HG02938 (cell line): ENCODE results near the gene SYCE1L.
"Not testable (repeated sequence)": the region's sequence is repeated elsewhere in the genome, so short reads cannot be mapped to it uniquely, and the experiment has no call there.

Experiments
- ATAC-seq: cut with Tn5 transposase; IDR thresholded peaks from one replicate; pipeline ENCODE4 v1.9.1; 2021; ENCODE audit warnings: mild to moderate bottlenecking, moderate library complexity; ENCODE audit not compliant: unreplicated experiment

Gene SYCE1L

DNA sequence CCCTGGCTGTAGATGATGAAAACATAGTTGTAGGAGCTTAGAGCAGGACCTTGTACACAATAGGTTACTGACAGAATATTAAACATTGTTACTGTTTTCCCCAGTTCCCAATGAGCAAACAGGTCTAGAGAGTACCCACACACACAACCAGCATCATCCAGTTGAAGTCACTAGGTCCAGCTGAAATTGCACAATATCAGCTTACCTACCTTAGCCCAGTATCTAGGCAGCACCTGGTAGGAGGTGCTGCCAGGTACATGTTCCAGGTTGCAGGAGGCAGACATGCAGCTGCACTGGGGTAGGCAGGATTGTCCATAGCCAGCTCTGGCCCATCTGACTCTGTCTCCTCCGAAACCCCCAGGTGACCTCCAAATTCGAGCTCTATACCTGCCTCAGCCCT is 1.5 kb upstream of the SYCE1L start:
- no peak for ATAC-seq

DNA sequence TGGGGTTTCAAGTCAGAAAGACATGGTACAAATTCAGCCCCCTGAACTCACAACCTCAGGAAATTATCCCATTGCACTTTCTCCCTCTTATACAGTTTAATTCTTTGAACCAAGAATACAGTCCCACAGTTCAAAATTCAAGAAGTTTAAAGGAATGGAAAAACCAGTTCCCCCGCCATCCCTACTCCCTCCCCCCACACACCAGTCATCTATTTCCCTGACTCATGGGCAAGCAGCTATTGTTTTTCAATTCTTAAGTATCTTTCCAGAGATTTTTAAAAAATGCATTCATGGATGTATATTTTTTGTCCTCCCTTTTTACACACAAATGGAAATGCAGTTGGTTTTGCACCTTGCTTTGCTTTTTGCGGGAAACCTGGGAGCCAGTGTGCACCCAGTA is 7.3 kb downstream of the SYCE1L start:
- no peak for ATAC-seq

DNA sequence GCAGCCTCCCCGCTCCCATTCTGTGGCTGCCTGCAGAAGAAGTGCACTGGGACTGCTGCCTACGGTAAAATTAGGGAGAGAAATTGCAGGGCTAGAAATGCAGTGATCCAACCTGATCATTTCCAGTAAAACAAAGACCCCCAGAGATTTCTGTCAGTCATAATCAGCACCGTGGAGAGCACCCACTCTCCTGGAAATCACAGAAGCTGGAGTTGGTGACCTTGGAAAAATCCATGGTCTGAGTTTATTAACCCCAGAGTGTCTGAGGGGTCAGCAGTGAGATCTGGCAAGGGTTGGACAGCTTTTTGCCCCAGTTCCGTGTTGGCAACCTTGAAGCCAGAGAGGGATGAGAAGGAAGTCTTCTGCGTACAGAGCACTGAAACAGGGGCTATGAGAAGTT is 7.8 kb downstream of the SYCE1L start:
- no peak for ATAC-seq

DNA sequence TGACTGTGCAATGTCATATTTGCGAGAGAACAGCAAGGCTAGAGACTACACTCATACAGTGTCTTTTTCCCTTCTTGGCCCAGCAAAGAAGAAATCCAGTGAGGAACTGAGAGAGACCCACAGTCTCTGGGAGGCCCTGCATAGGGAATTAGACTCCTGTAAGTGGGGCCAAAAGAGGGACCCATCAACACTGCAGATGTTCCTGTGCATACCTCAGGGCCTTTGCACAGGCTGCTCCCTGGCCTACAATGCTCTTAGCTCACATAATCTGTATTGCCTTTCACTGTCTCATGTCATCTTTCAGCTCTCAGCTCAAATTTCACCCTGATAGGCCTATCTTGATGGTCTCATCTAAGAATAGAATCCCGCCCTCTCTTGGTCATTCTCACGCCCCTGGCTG is 9.2 kb downstream of the SYCE1L start:
- no peak for ATAC-seq

DNA sequence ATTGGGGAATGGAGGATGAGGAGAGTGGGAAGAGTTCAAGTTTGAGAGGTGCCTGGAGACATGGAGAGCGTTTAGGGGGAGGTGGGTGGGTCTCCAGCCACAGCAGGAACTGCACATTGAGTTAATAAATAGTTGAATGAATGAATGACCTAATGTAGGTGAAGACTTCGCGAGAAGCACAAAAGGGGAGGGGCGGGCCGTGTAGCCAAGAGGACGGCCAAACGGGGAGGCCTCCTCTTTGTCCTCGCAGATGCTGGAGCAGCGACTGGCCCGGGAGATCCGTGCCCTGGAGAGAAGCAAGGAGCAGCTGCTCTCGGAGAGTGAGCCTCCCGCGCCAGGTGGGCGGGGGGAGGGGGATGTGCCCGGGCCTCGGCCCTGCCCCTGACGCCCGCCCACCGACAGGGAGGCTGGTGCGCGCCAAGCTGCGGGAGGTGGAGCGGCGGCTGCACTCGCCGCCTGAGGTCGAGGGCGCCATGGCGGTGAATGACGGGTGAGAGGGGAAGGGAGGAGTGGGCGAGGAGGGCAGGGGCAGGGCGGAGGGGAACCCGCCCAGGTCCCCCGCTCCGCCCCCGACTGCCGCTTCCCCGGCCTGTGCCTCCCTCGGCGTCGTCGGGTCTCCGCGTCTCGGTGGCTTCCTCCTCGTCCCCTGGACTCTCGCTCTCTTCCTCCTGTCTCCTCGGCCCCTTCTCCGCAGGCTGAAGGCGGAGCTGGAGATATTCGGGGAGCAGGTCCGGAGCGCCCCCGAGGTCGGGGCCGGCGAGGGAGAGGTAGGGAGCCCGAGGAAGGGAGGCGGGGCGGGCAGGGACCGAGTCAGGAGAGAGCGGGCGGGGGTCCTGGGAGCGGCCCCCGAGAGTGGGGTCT is 12.9 kb downstream of the SYCE1L start:
- ATAC-seq: peak; percentile 62

DNA sequence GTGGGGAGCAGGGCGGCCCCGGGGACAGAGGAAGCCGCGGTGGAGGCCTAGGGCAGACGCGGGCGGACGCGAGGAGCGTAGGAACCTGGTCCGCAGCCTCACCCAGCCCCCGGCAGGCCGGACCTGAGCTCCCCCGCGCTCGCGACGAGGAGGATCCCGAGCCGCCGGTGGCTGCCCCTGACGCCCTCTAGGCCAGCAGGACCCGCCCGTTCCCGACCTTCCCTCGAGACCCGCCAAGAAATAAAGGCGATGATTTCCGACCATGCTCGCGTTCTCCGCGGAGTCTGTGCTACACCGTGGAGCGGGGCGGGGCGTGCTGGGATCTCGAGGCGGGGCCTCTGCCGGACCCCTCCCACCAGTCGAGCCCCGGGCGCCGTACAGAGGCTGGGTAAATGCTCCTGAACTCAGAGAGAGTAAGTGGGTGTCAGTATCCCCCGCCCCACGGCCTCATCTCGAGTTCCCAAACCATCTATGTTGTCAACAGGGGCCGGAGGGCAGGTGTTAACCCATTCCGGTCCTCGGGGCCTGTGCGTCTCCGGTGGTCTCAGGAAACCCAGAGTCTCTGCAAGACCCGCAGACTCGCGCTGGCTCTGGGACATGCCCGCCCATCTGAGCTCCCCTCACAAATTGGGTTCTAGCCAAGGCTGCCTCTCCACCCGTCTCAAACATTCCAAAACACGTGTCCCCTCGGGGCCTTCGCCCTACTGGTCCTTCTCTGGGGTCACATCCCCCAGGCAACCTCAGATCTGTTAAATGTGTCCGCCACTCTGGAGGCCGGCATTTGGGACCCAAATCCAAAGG is 13.7 kb downstream of the SYCE1L start:
- peak; percentile 62 for ATAC-seq

DNA sequence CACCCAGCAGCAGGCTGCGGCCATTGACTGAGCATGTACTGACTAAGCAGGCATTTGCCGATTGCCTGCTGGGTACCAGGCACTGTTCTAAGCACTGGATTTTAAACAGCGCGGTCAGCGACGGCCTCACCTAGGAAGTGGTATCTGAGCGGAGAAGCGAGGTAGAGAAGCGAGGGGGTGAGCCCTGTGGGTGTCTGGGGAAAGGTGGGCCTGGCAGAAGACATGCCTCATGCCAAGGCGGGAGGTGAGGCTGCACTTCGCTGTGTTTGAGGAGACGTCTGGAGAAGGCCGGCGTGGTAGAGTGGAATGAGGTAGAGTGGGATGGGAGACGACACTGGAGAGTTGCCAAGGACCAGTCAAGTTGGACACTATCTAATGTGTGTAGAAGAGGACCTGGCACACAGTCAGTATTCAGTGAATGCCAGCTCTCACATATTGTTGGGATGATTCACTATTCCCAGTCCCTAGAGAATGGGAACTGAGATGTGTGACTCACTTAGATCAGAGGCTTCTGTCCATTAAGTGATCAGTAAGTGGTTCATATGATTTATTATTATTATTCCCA is 14.4 kb downstream of the SYCE1L start:
- no peak for ATAC-seq

DNA sequence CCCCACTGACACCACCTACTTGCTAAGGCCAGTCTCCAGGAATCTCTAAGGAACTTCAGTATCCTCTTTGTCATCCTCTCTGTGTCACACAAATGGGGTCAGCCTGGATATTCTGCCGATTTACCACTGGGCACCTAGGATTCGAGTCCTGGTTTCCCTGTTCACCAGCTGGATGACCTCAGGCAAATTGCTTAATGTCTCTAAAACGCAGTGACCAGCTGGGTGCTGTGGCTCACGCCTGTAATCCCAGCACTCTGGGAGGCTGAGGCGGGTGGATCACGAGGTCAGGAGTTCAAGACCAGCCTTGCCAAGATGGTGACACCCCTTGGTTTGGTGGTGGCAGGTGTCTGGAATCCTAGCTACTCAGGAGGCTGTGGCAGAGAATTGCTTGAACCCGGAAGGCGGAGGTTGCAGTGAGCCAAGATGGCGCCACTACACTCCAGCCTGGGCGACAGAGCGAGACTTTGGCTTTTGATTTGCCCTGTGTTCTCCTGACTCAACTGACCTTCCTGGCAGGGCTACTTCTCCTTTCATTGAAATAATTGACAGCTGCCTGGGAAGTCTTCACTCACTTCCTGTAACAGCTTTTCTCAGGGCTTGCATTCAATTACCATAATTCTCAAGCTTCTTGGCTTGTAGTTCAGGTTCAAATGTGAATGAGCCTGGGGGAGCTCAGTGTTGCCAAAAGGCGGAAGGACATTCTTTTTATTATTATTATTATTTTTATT is 15.4 kb downstream of the SYCE1L start:
- ATAC-seq: no peak

DNA sequence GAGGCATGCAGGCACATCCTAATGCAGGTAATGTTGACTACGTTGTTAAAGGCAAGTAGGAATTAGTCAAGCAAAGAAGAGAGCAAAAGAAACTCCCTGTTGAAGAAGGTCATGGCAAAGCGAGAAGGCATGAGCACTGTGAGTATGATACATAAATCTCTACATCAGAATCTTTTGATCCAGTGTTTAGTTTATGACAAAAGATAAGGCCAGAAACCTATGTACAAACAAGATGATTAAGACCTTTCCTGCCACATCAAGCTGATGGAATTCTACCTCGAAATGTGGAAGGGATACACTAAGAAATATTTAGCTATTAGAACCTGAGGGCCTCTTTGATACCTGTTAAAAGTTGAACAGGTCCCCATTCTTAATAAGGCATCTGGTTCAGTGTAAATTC is 20.2 kb downstream of the SYCE1L start:
- ATAC-seq: no peak

DNA sequence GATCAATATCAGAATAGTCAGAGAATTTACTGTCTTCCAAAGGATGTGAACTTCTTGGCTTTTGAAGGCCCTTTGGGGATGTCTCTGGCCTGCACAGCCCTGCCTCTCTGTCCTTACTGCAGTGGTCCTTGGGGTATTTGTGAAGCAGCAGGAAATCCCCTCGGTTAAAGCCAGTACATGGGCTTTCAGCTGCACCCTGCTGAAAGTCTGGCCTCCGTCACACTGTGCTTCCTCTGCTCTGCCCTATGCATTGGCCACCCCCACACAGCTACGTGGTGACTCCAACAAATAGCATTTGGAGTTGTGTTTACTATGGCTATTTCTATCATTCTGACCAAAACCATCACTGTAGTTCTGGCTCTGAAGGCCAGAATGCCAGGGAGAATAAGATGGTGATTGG is 21.2 kb downstream of the SYCE1L start:
- peak; percentile 81 for ATAC-seq

DNA sequence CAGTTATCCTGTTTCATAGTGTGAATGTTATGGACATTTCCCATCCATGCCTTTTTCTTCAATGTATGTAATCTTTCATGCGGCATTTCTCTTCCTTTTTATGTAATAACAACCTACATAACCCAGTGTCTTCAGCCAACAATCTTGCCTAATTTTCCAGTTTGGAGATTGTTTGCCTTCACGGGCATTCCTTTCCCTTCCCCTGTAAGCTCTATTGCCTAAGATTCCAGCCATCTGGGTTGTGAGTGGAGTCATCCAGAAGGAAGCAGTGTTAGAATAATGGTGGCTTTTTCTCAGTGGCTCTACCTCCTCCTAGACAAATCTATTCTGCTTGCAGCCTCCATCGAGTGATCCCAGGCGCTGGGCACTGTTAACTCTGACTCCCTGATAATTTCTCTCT is 22.3 kb downstream of the SYCE1L start:
- ATAC-seq: no peak

DNA sequence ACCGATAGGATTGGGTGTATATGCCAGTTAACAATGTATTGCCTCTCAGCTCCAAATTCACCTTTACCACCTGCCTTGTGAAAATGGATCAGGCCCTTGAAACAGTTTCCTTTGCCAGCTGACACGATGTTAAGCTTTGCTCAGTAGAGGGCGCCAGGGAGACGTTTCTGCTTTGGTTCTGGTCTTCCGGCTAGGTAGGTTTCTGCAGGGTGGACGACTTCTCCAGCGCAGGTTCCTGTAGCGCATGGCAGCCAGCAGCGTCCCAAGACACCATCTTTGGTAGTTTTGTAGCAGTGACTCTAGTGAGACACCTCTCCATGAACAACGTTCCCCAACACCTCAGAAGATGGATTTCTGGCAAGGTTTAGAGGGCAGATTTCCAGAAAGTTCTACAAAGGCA is 24.0 kb downstream of the SYCE1L start:
- ATAC-seq: no peak

DNA sequence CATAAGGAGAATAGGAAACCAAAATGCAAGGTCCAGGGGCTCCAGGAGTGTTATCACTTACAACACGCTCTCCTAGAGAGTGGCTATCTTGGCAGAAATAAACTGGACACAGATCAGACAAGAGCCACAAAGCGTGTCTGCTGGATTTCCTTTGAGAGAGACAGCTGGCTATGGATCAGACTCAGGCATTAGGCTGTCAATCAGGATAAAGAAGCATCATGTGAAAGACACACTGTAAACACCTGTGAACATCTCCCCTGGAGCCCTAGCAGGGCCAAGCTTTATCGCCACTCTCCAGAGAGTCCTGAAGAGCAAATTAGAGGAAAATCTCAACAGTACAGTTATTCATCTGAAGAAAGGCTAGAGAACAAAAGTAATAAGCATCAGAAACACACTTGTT is 26.0 kb downstream of the SYCE1L start:
- no peak for ATAC-seq

DNA sequence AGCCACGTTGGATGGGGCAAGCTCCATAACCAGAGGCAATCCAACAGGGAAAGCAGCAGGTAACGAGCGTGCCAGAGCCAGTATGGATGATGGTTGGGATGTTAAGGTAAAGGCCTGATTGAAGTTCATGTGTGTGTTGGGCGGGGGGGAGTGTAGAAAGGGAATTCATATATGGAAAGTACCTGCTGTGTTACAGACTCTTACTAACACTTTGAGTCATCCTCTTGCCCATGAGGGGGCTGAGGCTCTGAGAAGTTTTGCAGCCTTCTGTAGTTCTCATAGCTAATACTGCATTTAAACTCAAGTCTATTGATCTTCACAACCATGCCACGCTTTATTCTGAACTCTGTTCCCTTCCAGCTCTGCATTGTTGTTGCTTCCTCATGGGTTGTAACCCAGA is 28.5 kb downstream of the SYCE1L start:
- peak; percentile 81 for ATAC-seq

DNA sequence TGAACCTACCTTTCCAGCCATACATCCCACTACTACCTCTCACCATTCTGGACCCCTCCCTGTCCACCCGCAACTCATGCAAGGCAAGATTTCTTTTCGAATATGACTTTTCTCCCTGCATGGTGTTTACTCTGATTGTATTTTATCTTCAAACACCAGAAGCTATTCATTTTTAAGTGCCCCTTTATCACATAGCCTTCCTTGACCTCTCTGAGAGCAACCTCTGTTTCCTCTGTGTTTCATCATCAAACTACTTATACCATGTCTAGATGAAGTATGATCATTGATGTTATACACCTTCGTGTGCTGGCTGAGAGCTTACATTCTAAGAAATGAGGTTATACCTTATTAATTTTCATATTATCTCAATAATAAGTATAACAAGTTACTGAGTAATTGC is 31.8 kb downstream of the SYCE1L start:
- no peak for ATAC-seq

DNA sequence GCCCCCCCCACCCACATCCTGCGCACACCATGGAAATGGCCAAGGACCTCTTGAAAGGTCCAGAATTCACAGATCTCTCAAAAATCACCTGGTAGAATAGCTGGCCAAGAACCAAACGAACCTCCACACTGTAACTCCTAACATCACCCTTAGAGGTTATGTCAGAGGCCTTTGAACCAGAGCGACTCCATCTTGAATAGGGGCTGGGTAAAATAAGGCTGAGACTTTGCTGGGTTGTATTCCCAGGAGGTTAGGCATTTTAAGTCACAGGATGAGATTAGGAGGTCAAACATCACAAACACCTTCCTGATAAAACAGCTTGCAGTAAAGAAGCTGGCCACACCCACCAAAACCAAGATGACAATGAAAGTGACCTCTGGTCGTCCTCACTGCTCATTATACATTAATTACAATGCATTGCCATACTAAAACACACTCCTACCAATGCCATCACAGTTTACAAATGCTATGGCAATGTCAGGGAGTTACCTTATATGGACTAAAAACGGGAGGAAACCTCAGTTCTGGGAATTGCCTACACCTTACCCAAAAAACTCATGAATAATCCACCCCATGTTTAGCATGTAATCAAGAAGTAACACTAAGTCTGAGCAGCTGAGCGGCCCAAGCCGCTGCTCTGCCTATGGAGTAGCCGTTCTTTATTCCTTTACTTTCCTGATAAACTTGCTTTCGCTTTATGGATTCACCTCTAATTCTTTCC is 34.8 kb downstream of the SYCE1L start:
- ATAC-seq: no peak

DNA sequence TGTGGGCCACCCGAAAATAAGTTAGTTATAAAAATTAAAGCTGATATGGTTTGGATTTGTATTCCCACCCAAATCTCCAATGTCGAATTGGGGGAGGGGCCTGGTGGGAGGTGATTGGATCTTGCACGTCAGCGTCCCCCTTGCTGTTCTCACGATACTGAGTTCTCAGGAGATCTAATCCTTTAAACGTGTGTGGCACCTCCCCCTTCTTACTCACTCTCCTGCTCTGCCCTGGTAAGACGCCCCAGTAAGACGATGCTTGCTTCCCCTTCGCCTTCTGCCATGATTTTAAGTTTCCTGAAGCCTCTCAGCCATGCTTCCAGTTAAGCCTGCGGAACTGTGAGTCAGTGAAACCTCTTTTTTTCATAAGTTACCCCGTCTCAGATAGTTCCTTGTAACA is 35.4 kb downstream of the SYCE1L start:
- ATAC-seq: no peak

DNA sequence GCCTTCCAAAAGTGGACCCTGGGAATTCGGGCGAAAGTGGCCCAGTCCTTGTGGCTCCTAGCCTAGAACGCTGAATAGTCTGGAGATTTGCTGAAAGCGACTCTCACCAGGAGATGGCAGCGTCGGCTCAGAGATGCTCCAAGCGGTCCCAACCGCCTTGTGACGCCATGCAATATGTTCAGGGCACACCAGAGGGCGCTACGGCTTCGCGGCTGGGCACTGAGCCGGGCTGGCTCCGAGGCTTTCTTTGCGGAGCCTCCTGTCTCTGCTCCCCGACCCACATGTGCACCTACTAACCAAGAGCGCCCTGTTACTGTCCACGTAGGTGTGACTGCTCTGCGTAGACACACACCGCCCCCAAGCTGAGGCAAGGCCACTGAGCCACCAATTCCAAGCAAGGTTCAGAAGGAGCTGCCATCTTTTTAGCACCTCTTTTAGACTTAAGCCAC is 36.9 kb downstream of the SYCE1L start:
- ATAC-seq: peak; percentile 93

DNA sequence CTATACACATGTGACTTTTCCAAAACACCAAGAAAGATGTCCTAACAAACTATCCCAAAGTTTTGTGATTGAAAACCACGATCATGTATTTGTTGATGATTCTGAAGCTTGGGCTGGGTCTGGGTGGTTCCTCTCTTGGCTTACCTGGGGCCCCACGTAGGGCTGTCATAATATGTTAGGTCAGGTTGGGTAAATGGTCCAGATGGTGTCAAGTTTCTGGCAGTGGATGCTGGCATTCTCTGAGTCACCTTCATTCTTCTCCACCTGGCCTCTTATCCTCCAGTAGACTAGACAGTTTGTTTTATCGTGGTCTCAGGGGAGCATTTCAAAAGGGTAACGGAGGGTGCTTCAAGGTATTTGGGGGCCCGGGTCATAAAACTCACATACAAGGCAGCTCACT is 39.4 kb downstream of the SYCE1L start:
- no peak for ATAC-seq

DNA sequence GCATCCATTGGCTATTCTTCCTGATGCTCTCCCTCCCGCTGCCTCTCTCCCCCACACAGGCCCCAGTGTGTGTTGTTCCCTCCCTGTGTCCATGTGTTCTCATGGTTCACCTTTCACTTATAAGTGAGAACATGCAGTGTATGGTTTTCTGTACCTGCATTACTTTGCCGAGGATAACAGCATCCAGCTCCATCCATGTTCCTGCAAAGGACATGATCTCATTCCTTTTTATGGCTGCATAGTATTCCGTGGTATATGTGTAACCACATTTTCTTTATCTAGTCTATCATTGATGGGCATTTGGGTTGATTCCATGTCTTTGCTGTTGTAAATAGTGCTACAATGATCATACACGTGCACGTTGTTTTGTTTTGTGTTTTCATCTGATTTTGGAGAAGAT is 43.3 kb downstream of the SYCE1L start:
- not testable (repeated sequence) for ATAC-seq

DNA sequence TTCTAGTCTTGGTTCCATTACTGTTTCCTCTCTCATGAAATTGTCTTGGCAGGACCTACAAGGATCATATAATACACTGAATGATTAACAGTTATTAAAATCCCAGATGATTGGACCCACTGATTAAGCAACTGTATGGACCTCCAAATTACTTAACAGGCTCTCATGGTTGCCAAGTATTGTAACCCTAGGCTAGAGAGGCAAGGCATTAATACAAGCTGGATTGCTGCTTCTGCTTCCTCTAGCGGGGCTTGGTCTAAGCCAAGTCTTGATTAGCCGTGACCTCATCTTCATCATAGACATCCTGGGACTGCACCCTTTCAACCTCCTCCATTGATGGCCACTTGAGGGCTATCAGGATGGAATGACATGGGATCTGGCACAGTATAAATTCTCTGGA is 46.9 kb downstream of the SYCE1L start:
- no peak for ATAC-seq
